ENCODE measurements around the gene DOCK3.

DNA sequence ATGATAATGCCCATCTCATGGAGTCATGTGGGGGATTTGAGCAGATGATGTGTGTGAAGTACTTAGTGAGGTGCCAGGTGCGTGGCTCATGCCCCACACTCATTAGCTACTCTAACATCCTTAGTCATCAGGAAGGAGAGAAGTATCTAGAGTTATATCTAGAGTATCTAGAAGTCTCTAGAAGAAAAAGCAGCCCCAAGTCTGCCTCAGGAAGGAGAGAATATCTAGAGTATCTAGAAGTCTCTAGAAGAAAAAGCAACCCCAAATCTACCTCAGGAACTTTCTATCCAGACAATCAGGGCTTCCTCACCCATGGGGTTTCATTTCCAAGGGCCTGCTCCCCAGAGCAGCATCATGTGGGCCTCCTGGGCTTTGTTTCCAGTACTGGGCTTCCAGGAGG lies 24.7 kb upstream of the DOCK3 start:
- TF ChIP-seq, protein P1, sequence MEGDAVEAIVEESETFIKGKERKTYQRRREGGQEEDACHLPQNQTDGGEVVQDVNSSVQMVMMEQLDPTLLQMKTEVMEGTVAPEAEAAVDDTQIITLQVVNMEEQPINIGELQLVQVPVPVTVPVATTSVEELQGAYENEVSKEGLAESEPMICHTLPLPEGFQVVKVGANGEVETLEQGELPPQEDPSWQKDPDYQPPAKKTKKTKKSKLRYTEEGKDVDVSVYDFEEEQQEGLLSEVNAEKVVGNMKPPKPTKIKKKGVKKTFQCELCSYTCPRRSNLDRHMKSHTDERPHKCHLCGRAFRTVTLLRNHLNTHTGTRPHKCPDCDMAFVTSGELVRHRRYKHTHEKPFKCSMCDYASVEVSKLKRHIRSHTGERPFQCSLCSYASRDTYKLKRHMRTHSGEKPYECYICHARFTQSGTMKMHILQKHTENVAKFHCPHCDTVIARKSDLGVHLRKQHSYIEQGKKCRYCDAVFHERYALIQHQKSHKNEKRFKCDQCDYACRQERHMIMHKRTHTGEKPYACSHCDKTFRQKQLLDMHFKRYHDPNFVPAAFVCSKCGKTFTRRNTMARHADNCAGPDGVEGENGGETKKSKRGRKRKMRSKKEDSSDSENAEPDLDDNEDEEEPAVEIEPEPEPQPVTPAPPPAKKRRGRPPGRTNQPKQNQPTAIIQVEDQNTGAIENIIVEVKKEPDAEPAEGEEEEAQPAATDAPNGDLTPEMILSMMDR (IDR thresholded peaks at IDR 0.05), result no peak
- TF ChIP-seq POLR2A (IDR thresholded peaks at IDR 0.05) (no peak), POLR2AphosphoS5 (IDR thresholded peaks at IDR 0.05) (no peak)

Measured in gastroesophageal sphincter (tissue), 3 donors.